GM12872 (cell line): ENCODE data around the gene CD79A.

ENCODE experiments used
- CTCF ChIP-seq: IDR thresholded peaks from 3 replicates; pipeline ENCODE4 v1.5.1; 2011; ENCODE audit warnings: low read depth, mild to moderate bottlenecking, low read length, moderate library complexity; ENCODE audit not compliant: insufficient read depth

CD79A gene

GRCh38 chr19:41926028-41926762, 49.1 kb downstream of the CD79A start:
- no peak for TF ChIP-seq CTCF

DNA sequence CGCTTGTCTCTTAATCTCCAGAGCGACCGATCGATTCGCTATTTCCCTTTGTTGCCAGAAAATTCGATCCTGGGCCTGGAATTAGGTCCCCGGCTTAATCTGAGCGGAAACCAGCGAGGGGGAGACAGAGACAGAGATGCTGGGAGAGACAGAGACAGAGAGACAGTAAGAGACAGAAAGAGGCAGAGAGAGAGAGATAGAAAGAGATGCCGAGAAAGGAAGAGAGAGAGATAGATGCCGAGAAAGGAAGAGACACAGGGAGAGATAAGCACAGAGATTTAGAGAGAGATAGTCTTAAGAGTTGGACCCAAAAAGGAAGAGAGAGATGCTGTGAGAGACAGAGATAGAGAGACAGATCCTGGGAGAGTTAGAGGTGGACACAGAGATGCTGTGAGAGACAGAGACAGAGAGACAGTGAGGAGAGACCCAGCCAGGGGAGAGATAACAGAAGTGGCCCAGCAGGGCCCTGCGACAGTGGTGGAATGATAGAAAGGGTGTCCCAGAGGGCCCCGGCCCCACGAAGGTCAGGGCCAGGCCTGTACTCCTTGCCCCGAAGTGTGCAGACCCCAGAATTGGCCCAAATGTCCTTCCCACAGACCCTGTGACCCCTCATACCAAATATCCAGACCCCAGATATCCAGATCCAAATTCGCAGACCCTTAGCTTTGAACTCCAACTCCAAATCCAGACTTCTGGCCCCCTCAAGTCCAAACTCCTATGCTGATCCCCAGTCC, 49.9 kb downstream of the CD79A start:
- TF ChIP-seq CTCF, result no peak

- no peak for TF ChIP-seq CTCF
Measured at GRCh38 chr19:41927497-41928192, 50.6 kb downstream of the CD79A start.

DNA sequence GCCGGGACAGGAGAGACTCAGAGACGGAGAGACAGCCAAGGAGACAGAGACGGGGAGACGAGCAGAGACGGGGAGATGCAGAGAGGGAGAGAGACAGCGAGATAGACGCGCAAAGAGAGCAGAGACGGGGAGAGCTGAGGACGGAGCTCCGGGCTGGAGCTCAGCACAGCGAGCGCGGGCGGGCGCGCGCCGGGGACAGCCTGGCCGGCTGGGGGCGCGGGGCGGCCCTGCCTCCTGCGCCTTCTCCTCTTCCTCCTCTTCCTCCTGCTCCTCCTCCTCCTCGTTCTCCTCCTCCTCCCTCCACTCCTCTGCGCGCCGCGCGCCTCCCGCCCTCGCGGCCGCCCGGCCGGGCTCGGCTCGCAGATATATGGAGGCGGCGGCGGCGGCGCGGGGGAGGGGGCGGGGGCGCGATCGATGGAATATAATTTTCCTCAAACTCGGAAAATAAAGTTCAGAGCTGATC, 51.2 kb downstream of the CD79A start, which contains the start of gene ERFL:
Gene ERFL, minus strand, starts transcription at position 229 of the 463 bp plus-strand sequence. CDS start 15,530 bp downstream, outside the sequence.
- no peak for TF ChIP-seq CTCF

DNA sequence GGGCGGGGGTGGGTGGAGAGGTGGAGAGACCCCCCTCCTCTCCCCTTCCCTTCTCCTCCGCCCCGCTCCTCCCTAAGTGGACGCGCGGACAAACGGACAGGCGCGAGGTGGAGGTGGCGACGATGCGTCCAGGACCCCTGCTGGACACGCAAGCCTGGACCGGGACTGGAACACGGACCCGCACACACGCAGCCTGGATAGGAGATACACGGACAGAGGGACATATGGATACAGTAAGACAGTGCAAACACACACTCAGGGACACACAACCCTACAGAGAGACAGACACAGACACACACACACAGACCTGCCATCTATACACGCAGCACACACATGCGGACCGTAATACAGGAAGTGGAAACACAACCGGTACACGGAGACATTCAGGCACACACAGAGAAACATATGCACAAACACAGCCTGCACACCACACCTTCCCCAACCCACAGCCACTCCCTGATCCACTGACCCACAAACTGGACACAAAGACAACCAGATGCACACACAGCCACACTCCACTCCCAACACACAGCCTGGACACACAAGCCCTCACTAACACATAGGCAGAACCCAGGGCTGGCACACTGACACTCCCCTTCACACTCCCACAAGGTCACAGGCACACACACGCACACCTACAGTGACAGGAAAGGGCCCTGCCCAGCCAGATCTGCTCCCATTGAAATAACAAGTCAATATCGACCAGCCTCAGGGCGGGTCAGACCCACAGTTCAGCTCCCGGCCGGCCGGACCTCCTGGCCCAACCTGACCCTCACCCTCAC, 51.9 kb downstream of the CD79A start:
- 0 out of 3 replicates have a peak, but pooled peaks have one; percentile 23 for TF ChIP-seq CTCF

DNA sequence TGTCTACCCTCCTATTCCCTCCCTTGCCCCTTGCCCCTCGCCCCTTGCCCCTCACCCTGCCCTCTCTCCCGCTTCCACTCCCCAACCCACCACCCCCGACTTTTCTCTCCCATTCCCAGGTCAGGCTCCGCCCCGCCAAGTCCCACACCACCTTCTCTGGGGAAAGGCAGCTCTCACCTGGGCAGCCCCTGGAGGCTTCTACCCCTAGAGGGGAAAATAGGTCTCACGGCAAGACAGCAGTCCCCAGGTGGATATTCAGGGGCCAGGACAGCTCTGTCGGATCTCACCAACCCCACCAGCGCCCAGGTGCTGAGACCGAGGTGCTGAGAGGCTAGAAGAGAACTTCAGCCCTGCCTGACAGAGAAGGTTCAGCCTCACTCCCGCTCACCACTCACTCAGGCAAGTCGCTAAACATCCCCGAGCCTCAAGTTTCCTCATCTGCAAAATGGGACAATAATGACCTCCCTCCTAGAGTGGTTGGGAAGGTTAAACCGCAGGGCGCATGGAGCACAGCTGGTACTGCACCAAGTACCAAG, 52.5 kb downstream of the CD79A start:
- no peak for TF ChIP-seq CTCF

GRCh38 chr19:41930322-41930722, 53.2 kb downstream of the CD79A start:
- no peak for TF ChIP-seq CTCF
